ENCODE measurements around the gene TP53RK.

Gene TP53RK

DNA sequence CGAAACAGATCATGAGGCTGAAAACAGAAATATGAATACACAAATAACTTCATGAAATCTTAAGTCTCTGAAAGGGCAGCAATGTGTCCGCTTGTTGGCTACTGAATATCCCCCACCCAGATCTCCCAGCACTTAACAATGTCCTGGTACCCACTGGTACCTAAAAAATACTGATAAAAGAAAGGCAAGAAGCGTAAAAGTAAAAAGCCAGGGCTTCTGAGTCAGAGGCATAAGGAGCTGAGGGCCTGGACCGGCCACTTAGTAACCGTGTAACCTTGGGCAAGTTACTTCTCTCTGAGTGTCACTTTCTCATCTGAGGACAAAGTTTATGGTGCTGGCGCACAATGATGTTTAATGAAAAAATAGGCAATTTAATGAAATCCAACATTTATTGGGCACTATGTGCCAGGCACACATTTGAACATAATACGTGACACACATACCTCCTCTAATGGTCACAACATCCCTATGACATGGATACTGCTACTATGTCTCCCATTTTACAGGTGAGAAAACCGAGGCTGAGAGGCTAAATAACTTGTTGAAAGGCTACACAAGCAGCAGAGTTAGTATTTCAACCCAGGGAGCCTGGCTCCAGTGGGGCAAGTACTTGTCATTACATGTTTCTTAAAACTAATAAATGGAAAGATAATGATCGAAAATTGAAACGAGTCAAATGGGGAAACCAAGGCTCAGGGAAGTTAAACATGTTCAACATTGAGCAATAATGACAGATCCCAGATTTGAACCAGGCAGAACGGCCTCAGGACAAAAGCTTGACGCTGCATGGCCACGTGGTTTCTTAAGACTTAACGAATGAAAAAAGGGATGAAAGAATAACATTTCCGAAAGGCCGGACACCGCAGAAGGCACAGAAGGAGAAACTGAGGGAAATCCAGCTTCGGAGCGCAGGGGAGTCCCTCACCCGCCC lies 828 bp downstream of the TP53RK start:
- peaks cover 56% of the 10 kb centered on the region for H3K79me2 ChIP-seq (ENCODE audit: low read length)
- H3K4me2 ChIP-seq (ENCODE audit: low read length), result peak overlapping the region; percentile 91
- H3K27me3 ChIP-seq (ENCODE audit: low read depth, low read length), result no peaks in the 10 kb centered on the region
- no peaks in the 10 kb centered on the region for H3K9me3 ChIP-seq (ENCODE audit: insufficient read depth, low read length)
- peaks cover 33% of the 10 kb centered on the region for H3K4me1 ChIP-seq (ENCODE audit: low read length)
- H3K4me3 ChIP-seq (ENCODE audit: low read length), result peak overlapping the region; percentile 79
- peak overlapping the region; percentile 77; the same call in 1 of the 2 replicates for H2AFZ ChIP-seq (ENCODE audit: low read depth, low read length)
- peaks cover 32% of the 10 kb centered on the region for H3K36me3 ChIP-seq (replicated peaks; ENCODE audit: low read depth, low read length)
- H3K27ac ChIP-seq (ENCODE audit: low read length), result peak overlapping the region; percentile 56
- peaks cover 39% of the 10 kb centered on the region for H4K20me1 ChIP-seq (ENCODE audit: insufficient read depth, low read length)
- peak overlapping the region; percentile 77 for H3K9ac ChIP-seq (ENCODE audit: low read length)
- TF ChIP-seq EZH2phosphoT487 (IDR thresholded peaks at IDR 0.05; ENCODE audit: low read depth), result no peak

DNA sequence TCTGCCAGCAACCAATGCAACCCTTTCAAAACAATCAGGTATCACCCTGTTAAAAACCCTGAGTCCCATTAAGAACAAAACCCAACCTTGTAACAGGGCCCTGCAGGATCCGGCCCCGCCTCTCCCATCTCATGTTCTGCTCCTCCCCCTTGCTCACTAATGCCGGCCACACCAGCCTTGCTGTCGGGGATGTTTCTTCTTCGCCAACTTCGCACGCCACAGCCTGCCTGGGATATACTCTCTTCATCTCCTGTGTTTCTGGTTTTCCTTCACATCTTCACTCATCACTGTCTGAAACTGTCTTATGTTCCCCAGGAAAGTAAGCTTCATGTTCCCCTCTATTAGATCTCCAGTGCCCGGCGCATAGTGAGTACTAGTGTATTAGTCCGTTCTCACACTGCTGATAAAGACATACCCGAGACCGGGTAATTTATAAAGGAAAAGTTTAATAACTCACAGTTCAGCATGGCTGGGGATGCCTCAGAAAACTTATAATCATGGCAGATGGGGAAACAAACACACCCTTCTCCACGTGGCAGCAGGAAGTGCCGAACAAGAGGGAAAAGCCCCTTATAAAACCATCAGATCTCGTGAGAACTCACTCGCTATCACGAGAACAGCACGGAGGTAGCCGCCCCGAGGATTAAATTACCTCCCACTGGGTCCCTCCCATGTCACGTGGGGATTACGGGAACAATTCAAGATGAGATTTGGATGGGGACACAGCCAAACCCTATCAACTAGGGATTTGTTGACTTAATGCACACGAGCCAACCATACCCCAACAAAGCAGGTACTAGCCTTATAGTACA lies 5.1 kb downstream of the TP53RK start:
- TF ChIP-seq, protein P1, sequence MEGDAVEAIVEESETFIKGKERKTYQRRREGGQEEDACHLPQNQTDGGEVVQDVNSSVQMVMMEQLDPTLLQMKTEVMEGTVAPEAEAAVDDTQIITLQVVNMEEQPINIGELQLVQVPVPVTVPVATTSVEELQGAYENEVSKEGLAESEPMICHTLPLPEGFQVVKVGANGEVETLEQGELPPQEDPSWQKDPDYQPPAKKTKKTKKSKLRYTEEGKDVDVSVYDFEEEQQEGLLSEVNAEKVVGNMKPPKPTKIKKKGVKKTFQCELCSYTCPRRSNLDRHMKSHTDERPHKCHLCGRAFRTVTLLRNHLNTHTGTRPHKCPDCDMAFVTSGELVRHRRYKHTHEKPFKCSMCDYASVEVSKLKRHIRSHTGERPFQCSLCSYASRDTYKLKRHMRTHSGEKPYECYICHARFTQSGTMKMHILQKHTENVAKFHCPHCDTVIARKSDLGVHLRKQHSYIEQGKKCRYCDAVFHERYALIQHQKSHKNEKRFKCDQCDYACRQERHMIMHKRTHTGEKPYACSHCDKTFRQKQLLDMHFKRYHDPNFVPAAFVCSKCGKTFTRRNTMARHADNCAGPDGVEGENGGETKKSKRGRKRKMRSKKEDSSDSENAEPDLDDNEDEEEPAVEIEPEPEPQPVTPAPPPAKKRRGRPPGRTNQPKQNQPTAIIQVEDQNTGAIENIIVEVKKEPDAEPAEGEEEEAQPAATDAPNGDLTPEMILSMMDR (IDR thresholded peaks at IDR 0.05; ENCODE audit: low read depth, low read length), result no peak
- TF ChIP-seq EZH2phosphoT487 (IDR thresholded peaks at IDR 0.05; ENCODE audit: low read depth), result no peak
- peak overlapping the region; percentile 67 for H3K4me2 ChIP-seq (ENCODE audit: low read length)
- H4K20me1 ChIP-seq (ENCODE audit: insufficient read depth, low read length), result peaks cover 67% of the 10 kb centered on the region
- H3K4me3 ChIP-seq (ENCODE audit: low read length), result peak overlapping the region; percentile 23
- H3K27me3 ChIP-seq (ENCODE audit: low read depth, low read length), result no peaks in the 10 kb centered on the region
- no peak overlapping the region for H2AFZ ChIP-seq (ENCODE audit: low read depth, low read length)
- peaks cover 51% of the 10 kb centered on the region for H3K4me1 ChIP-seq (ENCODE audit: low read length)
- H3K36me3 ChIP-seq (replicated peaks; ENCODE audit: low read depth, low read length), result peaks cover 37% of the 10 kb centered on the region
- no peaks in the 10 kb centered on the region for H3K9me3 ChIP-seq (ENCODE audit: insufficient read depth, low read length)
- no peak overlapping the region for H3K9ac ChIP-seq (ENCODE audit: low read length)
- peaks cover 55% of the 10 kb centered on the region for H3K79me2 ChIP-seq (ENCODE audit: low read length)
- H3K27ac ChIP-seq (ENCODE audit: low read length), result peak overlapping the region; percentile 33

DNA sequence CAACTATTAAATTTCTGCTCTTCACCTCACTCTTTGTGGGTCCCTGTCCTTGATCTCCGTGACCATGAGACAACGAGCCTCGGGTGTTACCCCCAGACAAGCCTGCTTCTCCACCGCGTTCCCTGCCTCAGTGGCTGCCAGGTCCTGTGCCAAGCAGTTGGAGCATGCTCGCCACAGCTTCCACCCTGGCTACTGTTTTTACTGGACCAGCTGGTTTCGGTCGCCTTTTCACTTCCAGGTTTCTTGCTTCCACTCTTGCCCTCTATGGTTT lies 5.6 kb downstream of the TP53RK start:
- Histone ChIP-seq H3K27me3 (ENCODE audit: low read depth, low read length) (no peaks in the 10 kb centered on the region), H3K79me2 (ENCODE audit: low read length) (peaks cover 49% of the 10 kb centered on the region), H3K27ac (ENCODE audit: low read length) (peak overlapping the region; percentile 33), H3K9me3 (ENCODE audit: insufficient read depth, low read length) (no peaks in the 10 kb centered on the region), H4K20me1 (ENCODE audit: insufficient read depth, low read length) (peaks cover 66% of the 10 kb centered on the region), H3K4me2 (ENCODE audit: low read length) (peak overlapping the region; percentile 67), H3K4me1 (ENCODE audit: low read length) (peaks cover 51% of the 10 kb centered on the region), H3K4me3 (ENCODE audit: low read length) (peak overlapping the region; percentile 23), H3K9ac (ENCODE audit: low read length) (peak overlapping the region; percentile 10; the same call in 1 of the 2 replicates), H3K36me3 (replicated peaks; ENCODE audit: low read depth, low read length) (peaks cover 37% of the 10 kb centered on the region), H2AFZ (ENCODE audit: low read depth, low read length) (no peak overlapping the region)
- TF ChIP-seq, protein P1 (IDR thresholded peaks at IDR 0.05; ENCODE audit: low read depth, low read length), result no peak
- no peak for TF ChIP-seq EZH2phosphoT487 (IDR thresholded peaks at IDR 0.05; ENCODE audit: low read depth)

DNA sequence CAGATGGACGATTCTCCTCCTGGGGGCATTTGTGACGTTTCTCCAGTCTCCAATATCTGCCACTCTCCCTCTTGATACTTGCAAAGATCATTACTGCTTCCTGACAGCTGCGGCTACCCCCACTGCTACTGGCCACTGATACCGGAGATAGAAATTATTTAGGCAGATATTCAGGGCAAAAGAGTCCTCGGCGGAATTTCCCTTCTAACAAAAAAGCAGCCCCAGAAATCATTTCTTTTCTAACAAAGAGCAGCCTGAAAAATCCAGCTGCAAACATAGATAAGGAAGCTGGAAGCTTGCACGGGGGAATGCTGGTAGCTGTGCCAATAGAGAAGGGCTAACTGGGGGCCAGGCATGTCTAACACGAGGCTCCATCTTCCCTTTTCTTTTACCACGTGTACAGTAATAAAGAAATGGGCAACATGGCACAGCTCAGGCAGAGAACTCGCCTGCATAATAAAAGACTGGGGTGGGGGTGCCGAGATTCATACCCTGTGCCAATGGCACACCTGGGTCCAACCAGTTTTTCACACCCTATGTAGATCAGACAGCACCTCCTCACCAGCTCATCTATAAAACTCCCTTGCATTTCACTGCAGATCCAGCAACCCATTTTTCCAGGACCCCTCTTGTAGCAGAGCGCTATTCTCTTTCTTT lies 6.1 kb downstream of the TP53RK start:
- H3K36me3 ChIP-seq (replicated peaks; ENCODE audit: low read depth, low read length), result peaks cover 37% of the 10 kb centered on the region
- peak overlapping the region; percentile 33 for H3K27ac ChIP-seq (ENCODE audit: low read length)
- H3K79me2 ChIP-seq (ENCODE audit: low read length), result peaks cover 45% of the 10 kb centered on the region
- peaks cover 61% of the 10 kb centered on the region for H4K20me1 ChIP-seq (ENCODE audit: insufficient read depth, low read length)
- H3K4me1 ChIP-seq (ENCODE audit: low read length), result peaks cover 49% of the 10 kb centered on the region
- no peak overlapping the region for H2AFZ ChIP-seq (ENCODE audit: low read depth, low read length)
- H3K9ac ChIP-seq (ENCODE audit: low read length), result peak overlapping the region; percentile 10; the same call in 1 of the 2 replicates
- peak overlapping the region; percentile 23 for H3K4me3 ChIP-seq (ENCODE audit: low read length)
- H3K4me2 ChIP-seq (ENCODE audit: low read length), result peak overlapping the region; percentile 67
- no peaks in the 10 kb centered on the region for H3K9me3 ChIP-seq (ENCODE audit: insufficient read depth, low read length)
- no peaks in the 10 kb centered on the region for H3K27me3 ChIP-seq (ENCODE audit: low read depth, low read length)
- TF ChIP-seq, protein P1 (IDR thresholded peaks at IDR 0.05; ENCODE audit: low read depth, low read length), result no peak
- TF ChIP-seq EZH2phosphoT487 (IDR thresholded peaks at IDR 0.05; ENCODE audit: low read depth), result no peak
